ENCODE results near the gene OSMR.
"Not testable (repeated sequence)": the region's sequence is repeated elsewhere in the genome, so short reads cannot be mapped to it uniquely, and the experiment has no call there.

Gene OSMR

GRCh38 chr5:38831909-38832308 lies 13.9 kb upstream of the OSMR start:
- DNase-seq: peak; percentile 59

GRCh38 chr5:38832810-38833209 lies 13.0 kb upstream of the OSMR start:
- DNase-seq: no peak

DNA sequence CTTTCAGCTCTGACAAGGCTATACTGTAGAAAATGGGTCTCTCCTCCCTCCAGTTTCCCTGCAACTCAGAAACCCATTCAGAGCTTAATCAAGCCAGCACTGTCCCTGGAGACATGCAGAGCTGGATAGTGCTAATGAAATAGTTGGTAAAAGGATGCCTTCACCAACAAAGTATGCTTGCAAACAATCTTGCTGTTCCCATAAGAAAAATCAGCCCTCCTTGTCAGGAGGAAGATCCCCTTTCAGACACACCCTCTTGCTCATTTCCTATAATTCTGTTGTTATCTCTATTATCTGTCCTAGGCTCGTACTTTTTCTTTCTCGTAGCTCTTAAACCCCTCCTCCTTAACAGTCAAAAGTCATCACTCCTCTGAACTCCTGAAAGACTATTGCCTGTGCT lies 9.9 kb upstream of the OSMR start:
- peak; percentile 69 for DNase-seq

GRCh38 chr5:38837416-38837815 lies 8.4 kb upstream of the OSMR start:
- no peak for DNase-seq

DNA sequence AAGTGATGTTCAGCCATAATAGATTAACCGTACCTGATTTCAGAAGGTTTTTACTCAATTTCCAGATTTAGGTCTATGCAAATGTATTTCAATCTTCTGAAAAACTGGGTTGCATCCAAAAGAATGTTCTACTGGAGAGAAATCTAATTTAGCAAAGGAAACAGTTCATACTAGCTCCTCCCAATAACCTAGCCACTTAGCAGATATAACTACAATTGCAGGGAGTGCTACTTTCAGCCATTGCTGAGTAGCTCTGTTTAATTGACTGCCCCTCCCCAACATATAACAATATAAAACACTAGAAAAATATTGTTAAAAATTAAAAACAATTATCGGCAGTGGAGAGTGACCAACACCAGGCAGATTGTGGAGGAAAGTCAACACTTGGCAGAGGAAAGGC lies 7.9 kb upstream of the OSMR start:
- DNase-seq: no peak

- no peak for DNase-seq
Measured at GRCh38 chr5:38843665-38844064, 2.1 kb upstream of the OSMR start.

- no peak for DNase-seq
Measured at GRCh38 chr5:38846379-38847011, 683 bp downstream of the OSMR start.

DNA sequence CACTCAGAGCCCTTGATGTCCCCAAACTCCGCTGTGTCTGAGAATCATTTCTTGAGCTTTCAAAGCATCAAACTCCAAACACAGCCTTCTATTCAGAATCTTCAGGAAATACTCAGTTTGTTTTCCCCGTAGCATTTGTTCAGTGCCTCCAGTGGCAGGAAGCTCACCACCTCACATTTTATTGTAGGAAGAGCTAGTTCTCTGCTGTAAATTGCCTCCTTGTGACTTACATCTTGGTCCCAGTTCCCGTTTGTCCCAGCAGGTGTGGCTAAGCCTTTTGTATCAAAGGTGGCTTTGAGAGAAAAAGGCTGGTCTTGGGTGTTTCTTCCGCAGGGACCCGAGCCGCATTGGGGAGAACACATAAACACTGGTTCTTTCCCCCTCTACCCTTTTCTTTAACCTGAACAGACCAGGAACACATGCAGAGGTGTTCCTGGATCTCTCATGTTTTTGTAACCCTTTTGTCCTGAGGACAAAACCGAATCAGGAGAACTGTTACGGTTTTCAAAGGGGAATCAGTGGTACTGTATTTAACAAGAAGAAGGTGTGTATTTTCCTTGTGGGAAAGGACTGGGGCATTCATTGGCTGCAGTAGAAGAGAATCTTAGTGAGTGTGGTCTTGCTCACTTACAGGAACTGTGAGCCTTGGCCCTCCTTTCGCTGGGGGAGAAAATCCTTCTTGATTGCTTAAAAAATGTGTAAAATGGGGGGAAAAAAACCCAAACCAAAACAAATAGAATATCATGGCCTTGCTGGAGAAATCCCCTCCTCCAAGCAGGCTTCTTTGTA lies 1.9 kb downstream of the OSMR start:
- DNase-seq: peak; percentile 52

- DNase-seq: no peak
Measured at GRCh38 chr5:38848637-38849036, 2.8 kb downstream of the OSMR start.

DNA sequence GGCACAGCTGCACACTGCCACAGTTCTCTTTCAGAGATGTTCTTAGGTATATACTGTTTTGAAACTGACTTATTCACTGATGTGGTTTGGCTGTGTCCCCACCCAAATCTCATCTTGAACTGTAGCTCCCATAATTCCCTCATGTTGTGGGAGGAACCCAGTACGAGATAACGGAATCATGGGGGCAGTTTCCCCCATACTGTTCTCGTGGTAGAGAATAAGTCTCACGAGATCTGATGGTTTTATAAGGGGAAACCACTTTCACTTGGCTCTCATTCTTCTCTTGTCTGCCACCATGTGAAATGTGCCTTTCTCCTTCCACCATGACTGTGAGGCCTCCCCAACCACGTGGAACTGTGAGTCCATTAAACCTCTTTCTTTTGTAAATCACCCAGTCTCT lies 5.8 kb downstream of the OSMR start:
- DNase-seq: not testable (repeated sequence)

DNA sequence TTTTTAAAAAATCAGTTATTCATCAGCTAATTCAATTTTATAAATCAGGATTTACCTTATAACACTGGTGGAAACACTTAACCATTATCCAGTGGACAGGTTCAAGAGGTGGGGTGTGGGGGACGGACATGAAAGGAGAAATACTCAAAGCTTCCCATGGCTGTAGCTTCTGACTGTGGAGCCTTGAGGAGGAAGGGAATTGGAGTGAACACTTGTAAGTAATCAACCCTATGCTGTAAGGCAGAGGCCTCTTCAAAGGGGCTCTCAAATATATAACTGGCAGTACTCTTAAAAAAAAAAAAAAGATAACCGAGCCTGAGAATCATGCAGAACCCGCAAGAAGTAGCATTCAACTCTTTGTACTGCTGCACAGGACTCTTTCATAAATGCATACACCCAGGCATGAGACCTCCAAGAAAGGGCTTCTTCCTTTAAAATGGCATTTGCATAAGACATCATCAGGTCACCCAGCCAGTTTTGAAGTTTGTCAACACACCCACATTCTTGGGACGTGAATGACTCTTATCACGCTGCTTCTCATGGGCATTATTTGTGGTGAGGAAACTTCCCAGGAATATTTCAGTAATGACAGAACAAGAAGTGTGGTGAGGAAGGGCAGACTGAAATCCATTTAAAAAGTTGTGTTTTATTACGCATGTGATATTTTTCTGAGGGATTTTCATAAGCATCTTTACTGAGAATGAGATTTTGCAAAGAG lies 8.1 kb downstream of the OSMR start:
- peak; percentile 92 for DNase-seq

DNA sequence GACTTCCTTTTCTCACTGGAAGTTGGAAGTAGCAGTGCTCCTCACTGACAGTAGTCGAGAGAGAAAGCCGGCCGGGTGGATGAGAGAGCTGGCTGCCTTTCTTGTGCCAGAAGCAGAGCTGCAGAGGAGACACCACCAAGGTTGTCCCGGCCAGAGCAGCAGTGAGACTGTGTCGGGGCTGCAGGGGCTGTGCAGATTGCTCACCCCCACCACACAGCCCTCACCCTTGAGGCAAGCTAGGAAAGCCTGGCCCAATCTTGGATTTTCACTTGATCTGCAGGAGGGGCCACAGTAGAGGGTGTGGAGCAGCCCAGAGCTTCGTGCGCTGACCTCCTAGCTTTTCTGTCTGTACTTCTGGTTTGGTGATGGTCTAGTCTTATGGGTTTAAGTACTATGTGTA lies 9.1 kb downstream of the OSMR start:
- no peak for DNase-seq

GRCh38 chr5:38856660-38857059 lies 10.8 kb downstream of the OSMR start:
- no peak for DNase-seq

DNA sequence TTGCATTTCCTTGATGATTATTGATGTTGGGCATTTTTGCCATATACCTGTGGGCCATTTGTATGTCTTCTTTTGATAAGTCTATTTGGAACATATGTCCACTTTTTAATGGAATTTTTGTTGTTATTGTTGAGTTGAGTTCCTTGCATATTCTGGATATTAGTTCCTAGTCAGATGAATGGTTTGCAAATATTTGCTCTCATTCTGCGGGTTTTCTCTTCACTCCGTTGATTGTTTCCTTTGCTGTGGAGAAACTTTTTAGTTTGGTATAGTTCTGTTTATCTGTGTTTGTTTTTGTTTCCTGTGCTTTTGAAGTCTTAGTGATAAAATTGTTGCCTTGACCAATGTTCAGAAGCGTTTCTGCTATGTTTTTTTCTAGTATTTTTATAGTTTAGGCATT lies 13.0 kb downstream of the OSMR start:
- DNase-seq: no peak

DNA sequence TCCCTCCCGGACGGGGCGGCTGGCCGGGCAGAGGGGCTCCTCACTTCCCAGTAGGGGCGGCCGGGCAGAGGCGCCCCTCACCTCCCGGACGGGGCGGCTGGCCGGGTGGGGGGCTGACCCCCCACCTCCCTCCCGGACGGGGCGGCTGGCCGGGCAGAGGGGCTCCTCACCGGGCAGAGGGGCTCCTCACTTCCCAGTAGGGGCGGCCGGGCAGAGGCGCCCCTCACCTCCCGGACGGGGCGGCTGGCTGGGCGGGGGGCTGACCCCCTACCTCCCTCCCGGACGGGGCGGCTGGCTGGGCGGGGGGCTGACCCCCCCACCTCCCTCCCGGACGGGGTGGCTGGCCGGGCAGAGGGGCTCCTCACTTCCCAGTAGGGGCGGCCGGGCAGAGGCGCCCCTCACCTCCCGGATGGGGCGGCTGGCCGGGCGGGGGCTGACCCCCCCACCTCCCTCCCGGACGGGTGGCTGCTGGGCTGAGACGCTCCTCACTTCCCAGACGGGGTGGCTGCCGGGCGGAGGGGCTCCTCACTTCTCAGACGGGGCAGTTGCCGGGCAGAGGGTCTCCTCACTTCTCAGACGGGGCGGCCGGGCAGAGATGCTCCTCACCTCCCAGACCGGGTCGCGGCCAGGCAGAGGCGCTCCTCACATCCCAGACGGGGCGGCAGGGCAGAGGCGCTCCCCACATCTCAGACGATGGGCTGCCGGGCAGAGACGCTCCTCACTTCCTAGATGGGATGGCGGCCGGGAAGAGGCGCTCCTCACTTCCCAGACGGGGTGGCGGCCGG lies 16.4 kb downstream of the OSMR start:
- not testable (repeated sequence) for DNase-seq

GRCh38 chr5:38866362-38867031 lies 20.7 kb downstream of the OSMR start:
- no peak for DNase-seq

GRCh38 chr5:38867032-38867398 lies 21.2 kb downstream of the OSMR start:
- no peak for DNase-seq

DNA sequence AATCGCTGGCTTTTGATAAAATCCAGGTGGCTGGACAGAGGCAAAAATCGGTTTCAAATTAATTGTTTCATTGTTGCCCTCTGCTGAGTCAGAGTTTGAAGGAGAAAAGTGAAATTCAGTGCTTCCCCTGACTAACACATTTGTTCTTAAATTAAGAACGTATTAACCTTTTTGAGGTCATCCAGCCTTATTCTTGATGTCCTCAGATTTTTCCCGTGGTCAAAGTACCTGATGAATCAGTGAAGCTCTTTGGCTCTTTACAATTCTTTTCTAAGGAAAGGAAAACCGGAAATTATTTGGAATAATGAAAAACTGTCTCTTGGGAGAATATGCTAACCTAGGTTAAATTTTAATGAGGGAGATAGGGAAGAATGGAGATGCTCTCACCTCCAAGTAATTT lies 21.6 kb downstream of the OSMR start:
- DNase-seq: no peak

GRCh38 chr5:38870595-38870994 lies 24.8 kb downstream of the OSMR start:
- no peak for DNase-seq

- DNase-seq: no peak
Measured at GRCh38 chr5:38871058-38871605, 25.3 kb downstream of the OSMR start.

DNA sequence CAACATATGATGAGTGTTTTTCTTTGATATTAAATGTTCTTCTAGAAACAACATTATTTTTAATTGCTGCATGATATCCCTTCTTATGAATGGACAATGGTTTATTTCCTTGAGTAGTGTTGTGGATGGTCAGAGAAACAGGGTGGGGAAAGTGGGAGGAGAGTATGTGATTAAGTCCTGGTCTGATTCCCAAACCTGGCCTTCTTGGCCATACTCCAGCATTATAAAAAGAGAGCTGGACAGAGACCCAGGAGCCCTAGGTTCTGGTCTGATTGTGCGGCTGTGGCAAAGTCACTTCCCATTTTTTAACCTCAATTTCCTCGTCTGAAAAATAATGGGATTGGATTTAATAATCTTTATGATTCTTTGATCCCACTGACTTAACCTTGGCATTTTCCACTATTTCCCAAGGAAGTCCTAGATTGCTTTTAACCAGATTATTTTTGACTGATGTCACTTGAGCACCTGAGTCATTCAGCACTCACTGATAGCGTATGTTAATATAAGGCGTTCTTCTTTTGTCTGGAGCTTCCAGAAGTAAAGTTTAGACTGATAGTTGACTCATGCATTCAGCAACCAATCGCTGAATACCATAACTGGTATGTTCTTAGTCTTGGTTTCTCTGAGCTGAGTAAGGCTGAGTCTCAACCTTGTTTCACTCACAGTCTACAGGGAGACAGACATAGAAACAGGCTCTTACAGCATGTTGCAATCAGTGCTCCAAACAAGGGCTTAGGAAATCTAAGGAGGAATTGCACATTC lies 26.2 kb downstream of the OSMR start:
- DNase-seq: peak; percentile 98

DNA sequence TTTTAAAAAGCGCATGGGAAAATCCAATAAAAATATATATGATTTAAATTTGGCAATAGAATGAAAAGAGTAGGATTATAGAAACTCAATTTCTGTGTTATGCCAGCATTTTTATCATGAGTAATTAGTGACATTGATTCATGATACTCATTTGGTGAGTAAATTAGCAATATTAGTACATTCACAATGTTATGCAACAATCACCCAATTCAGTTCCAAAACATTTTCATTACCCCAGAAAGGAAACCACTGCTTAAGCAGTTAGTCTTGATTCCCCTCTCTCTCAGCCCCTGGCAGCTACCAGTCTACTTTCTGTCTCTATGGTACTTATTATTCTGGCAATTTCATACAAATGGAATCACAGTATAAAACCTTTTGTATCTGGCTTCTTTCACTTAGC lies 27.0 kb downstream of the OSMR start:
- DNase-seq: no peak
